HepG2 (cell line): ENCODE measurements around the gene ABHD3. TPM values are rescaled to one million over a fixed set of nuclear protein-coding genes. Genes with fewer than 3 reads are reported as not detected.

ENCODE experiments used
- ATAC-seq: fragments of 200-7000 bp; cut with Tn5 transposase; 3 replicates; pipeline ENCODE4 v1.9.1; 2020; ENCODE audit warnings: mild to moderate bottlenecking, moderate library complexity
- Bru-seq: library from RNA; stranded (reverse); fragments of 400-500 nt; gene quantifications from one replicate; lab custom pipeline; 2021; lab: Mats Ljungman, UMichigan
- BruChase-seq, 2 experiments: library from RNA; stranded (reverse); fragments of 400-500 nt; gene quantifications; one replicate each; lab custom pipeline; 2021; lab: Mats Ljungman, UMichigan
- BruUV-seq: library from RNA; stranded (reverse); fragments of 400-500 nt; replicated peaks from 2 replicates; lab custom pipeline; 2021; lab: Mats Ljungman, UMichigan
- CTCF ChIA-PET: fragments of 300-600 bp; formaldehyde crosslinking; extraction: SDS; loops from one replicate; lab custom pipeline; 2021; ENCODE audit warnings: low total read pairs, inconsistent platforms, low intra/inter-chr PET ratio; lab: Yijun Ruan, JAX
- POLR2A ChIA-PET: fragments of 350-600 bp; sonication (Branson Sonifier 250); formaldehyde crosslinking; loops from one replicate; lab custom pipeline; 2020; ENCODE audit warnings: antibody characterized with exemption, inconsistent platforms; lab: Yijun Ruan, JAX
- DNase-seq: peaks from one replicate; pipeline ENCODE4 v3.0.0-alpha.2; 2015; ENCODE audit warnings: low spot score
- FAIRE-seq: peaks from 3 replicates; lab custom pipeline; 2011; peaks lifted over from hg19 to GRCh38; lab: Jason Lieb, UNC
- H2AFZ ChIP-seq: one replicate; pipeline ENCODE4 v1.6.1; 2011; ENCODE audit warnings: low read length, inconsistent platforms
- H3K27ac ChIP-seq: fragments of 300-600 bp; 3 replicates; pipeline ENCODE4 v1.8.0; 2011; ENCODE audit warnings: mixed run types, mild to moderate bottlenecking, mixed read lengths, low read length, inconsistent platforms; ENCODE audit not compliant: insufficient read depth; ENCODE audit errors: extremely low read length
- H3K27me3 ChIP-seq, 2 experiments: fragments of 200-600 bp in 1 of 2; 2 replicates in 1 of 2; 3 replicates in 1 of 2; pipeline versions ENCODE4 v1.6.0 to v1.8.0; 2011; ENCODE audit warnings: low read length in 2 of 2, mild to moderate bottlenecking in 2 of 2, moderate library complexity in 2 of 2, inconsistent platforms in 1 of 2; ENCODE audit not compliant: insufficient read depth in 2 of 2, control insufficient read depth in 1 of 2
- H3K36me3 ChIP-seq, 2 experiments: fragments of 200-600 bp in 1 of 2; replicated peaks in 1 of 2; 2 replicates in 1 of 2; 3 replicates in 1 of 2; pipeline versions ENCODE4 v1.5.1 to v1.8.0; 2011; ENCODE audit warnings: low read length in 2 of 2, inconsistent platforms in 1 of 2; ENCODE audit not compliant: insufficient read depth in 2 of 2, control insufficient read depth in 1 of 2
- H3K4me1 ChIP-seq: 2 replicates; pipeline ENCODE4 v1.5.1; 2012; ENCODE audit warnings: low read length, inconsistent platforms; ENCODE audit not compliant: insufficient read depth
- H3K4me2 ChIP-seq: 2 replicates; pipeline ENCODE4 v1.6.0; 2011; ENCODE audit warnings: low read depth, low read length, inconsistent platforms
- H3K4me3 ChIP-seq, 3 experiments: fragments of 200-600 bp in 1 of 3; sonication (generic), shearing (Covaris generic) in 1 of 3; replicated peaks in 1 of 3; 2 replicates each; pipeline ENCODE4 v1.5.1; 2011 to 2016; ENCODE audit warnings: low read length in 3 of 3, inconsistent platforms in 2 of 3, low read depth in 2 of 3, mild to moderate bottlenecking in 2 of 3, control low read depth in 1 of 3, mixed read lengths in 1 of 3; ENCODE audit not compliant: insufficient read depth in 1 of 3
- H3K79me2 ChIP-seq: one replicate; pipeline ENCODE4 v1.6.1; 2011; ENCODE audit warnings: low read length, inconsistent platforms; ENCODE audit not compliant: insufficient read depth
- H3K9ac ChIP-seq: 2 replicates; pipeline ENCODE4 v1.6.0; 2011; ENCODE audit warnings: mild to moderate bottlenecking, low read depth, low read length, inconsistent platforms; ENCODE audit not compliant: insufficient read depth
- H3K9me3 ChIP-seq: 2 replicates; pipeline ENCODE4 v1.5.1; 2012; ENCODE audit warnings: mild to moderate bottlenecking, low read length
- H4K20me1 ChIP-seq: 2 replicates; pipeline ENCODE4 v1.6.0; 2011; ENCODE audit warnings: inconsistent platforms, mild to moderate bottlenecking, low read length, moderate library complexity; ENCODE audit not compliant: insufficient read depth
- ATF7-NPFF ChIP-seq: sonication (generic); formaldehyde crosslinking; IDR thresholded peaks from 2 replicates; pipeline ENCODE4 v1.8.1; 2023; ENCODE audit warnings: mild to moderate bottlenecking, low read depth, missing genetic modification reagents, moderate library complexity
- CSRNP1 ChIP-seq: sonication (generic); formaldehyde crosslinking; IDR thresholded peaks from 2 replicates; pipeline ENCODE4 v1.8.1; 2023; ENCODE audit warnings: mild to moderate bottlenecking, missing genetic modification reagents
- DR1 ChIP-seq: sonication (generic); formaldehyde crosslinking; IDR thresholded peaks from 2 replicates; pipeline ENCODE4 v1.8.0; 2021; ENCODE audit warnings: mild to moderate bottlenecking, missing genetic modification reagents, inconsistent platforms
- FOXO1 ChIP-seq: sonication (generic); formaldehyde crosslinking; IDR thresholded peaks from 2 replicates; pipeline ENCODE4 v1.4.0; 2020; ENCODE audit warnings: missing genetic modification reagents
- SALL2 ChIP-seq: sonication (generic); formaldehyde crosslinking; IDR thresholded peaks from 2 replicates; pipeline ENCODE4 v1.8.1; 2023; ENCODE audit warnings: mild to moderate bottlenecking, missing genetic modification reagents, inconsistent platforms
- SIX4 ChIP-seq: sonication (generic); formaldehyde crosslinking; IDR thresholded peaks from 2 replicates; pipeline ENCODE4 v1.4.0; 2020; ENCODE audit warnings: missing genetic modification reagents
- TERF1 ChIP-seq: sonication (generic); formaldehyde crosslinking; IDR thresholded peaks from 2 replicates; pipeline ENCODE4 v1.8.0; 2022; ENCODE audit warnings: mild to moderate bottlenecking, missing genetic modification reagents, moderate library complexity
- USF2 ChIP-seq, 2 experiments: sonication (generic) in 1 of 2; formaldehyde crosslinking in 1 of 2; IDR thresholded peaks; 2 replicates each; pipeline versions ENCODE4 v1.5.1 to v1.6.1; 2011 to 2020; ENCODE audit warnings: borderline replicate concordance in 1 of 2, low read depth in 1 of 2, low read length in 1 of 2, mild to moderate bottlenecking in 1 of 2, missing genetic modification reagents in 1 of 2, moderate library complexity in 1 of 2
- ZNF605 ChIP-seq: sonication (generic); formaldehyde crosslinking; IDR thresholded peaks from 2 replicates; pipeline ENCODE4 v1.8.0; 2022; ENCODE audit warnings: mild to moderate bottlenecking, missing genetic modification reagents
- ZNF607 ChIP-seq: sonication (generic); formaldehyde crosslinking; IDR thresholded peaks from 2 replicates; pipeline ENCODE4 v1.5.1; 2020; ENCODE audit warnings: missing genetic modification reagents, mild to moderate bottlenecking, borderline replicate concordance
- ZNF713 ChIP-seq: sonication (generic); formaldehyde crosslinking; IDR thresholded peaks from 2 replicates; pipeline ENCODE4 v1.4.0; 2020; ENCODE audit warnings: mild to moderate bottlenecking, missing genetic modification reagents
- WGBS: methylation state at CpG from one replicate; pipeline ENCODE4 v1.1.6; 2017; ENCODE audit warnings: low lambda C conversion rate; 5-methylcytosine and 5-hydroxymethylcytosine counted together
- in situ Hi-C: cut with HindIII; loops from 2 replicates; pipeline ENCODE4 v1.10.0; 2017; ENCODE audit warnings: low pct_unique_long_range_greater_than_20kb; ENCODE audit not compliant: extremely low pct_ligation_motif_present
- intact Hi-C: fragments of 100-400 bp; cut with micrococcal nuclease; formaldehyde crosslinking; loops from one replicate; pipeline ENCODE4 v1.10.0; 2022; ENCODE audit not compliant: unreplicated experiment
- long read RNA-seq, 2 experiments: library from RNA in 1 of 2; library from polyadenylated mRNA in 1 of 2; stranded (forward) in 1 of 2; unstranded in 1 of 2; transcript quantifications; one replicate each; pipeline ENCODE4 v2.0.0, GENCODE V29; 2019 to 2022
- polyA minus RNA-seq, 3 experiments: library from RNA; depleted of rRNA, polyadenylated mRNA; stranded (reverse); fragments of >200 nt; gene quantifications; 2 replicates each; pipeline ENCODE4 v1.2.3, GENCODE V29; 2011; ENCODE audit warnings: low replicate concordance in 1 of 3
- polyA plus RNA-seq, 8 experiments: library from polyadenylated mRNA; depleted of rRNA in 3 of 8; stranded (reverse) in 7 of 8; unstranded in 1 of 8; fragments of >200 nt; fragmentation: Illumina TruSeq in 4 of 8; extraction: Trizol in 4 of 8; gene quantifications; 2 replicates each; pipeline versions ENCODE4 v1.2.1 to v1.2.3, GENCODE V29; 2011 to 2016; ENCODE audit warnings: low read depth in 4 of 8, missing spikeins in 1 of 8, mixed read lengths in 1 of 8; ENCODE audit not compliant: insufficient read depth in 1 of 8
- total RNA-seq, 5 experiments: library from RNA; depleted of rRNA; stranded (reverse); fragments of >200 nt; fragmentation: Illumina TruSeq; extraction: Trizol; gene quantifications; 2 replicates each; pipeline ENCODE4 v1.2.3, GENCODE V29; 2016; ENCODE audit warnings: low read depth in 1 of 5

ABHD3 gene
- total RNA-seq (2016; rRNA removed; fragmentation: Illumina TruSeq; extraction: Trizol): 14.2 and 32.1 TPM in 2 replicates
- total RNA-seq (2016; cell fraction: cytosol; rRNA removed; fragmentation: Illumina TruSeq; extraction: Trizol; ENCODE audit: low read depth): 6.1 and 6.5 TPM in 2 replicates
- total RNA-seq (2016; cell fraction: insoluble cytoplasmic fraction; rRNA removed; fragmentation: Illumina TruSeq; extraction: Trizol): 12.7 and 32.7 TPM in 2 replicates
- 6.4 and 8.1 TPM in 2 replicates for total RNA-seq (2016; cell fraction: membrane; rRNA removed; fragmentation: Illumina TruSeq; extraction: Trizol)
- total RNA-seq (2016; cell fraction: nucleus; rRNA removed; fragmentation: Illumina TruSeq; extraction: Trizol): 44.8 and 49.9 TPM in 2 replicates
- polyA plus RNA-seq (2011; rRNA removed): 37.3 and 40.2 TPM in 2 replicates
- 17.9 and 27.7 TPM in 2 replicates for polyA plus RNA-seq (2011; cell fraction: cytosol; rRNA removed)
- 33.5 and 40.4 TPM in 2 replicates for polyA plus RNA-seq (2011; cell fraction: nucleus; rRNA removed)
- 28.3 and 31.8 TPM in 2 replicates for polyA plus RNA-seq (2012)
- polyA plus RNA-seq (2016; cell fraction: cytosol; fragmentation: Illumina TruSeq; extraction: Trizol; ENCODE audit: low read depth): 2.9 TPM in 2 replicates
- polyA plus RNA-seq (2016; cell fraction: insoluble cytoplasmic fraction; fragmentation: Illumina TruSeq; extraction: Trizol; ENCODE audit: low read depth): 14.3 and 16.5 TPM in 2 replicates
- polyA plus RNA-seq (2016; cell fraction: membrane; fragmentation: Illumina TruSeq; extraction: Trizol; ENCODE audit: low read depth): 3.8 and 5.3 TPM in 2 replicates
- 75.9 and 82.4 TPM in 2 replicates for polyA plus RNA-seq (2016; cell fraction: nucleus; fragmentation: Illumina TruSeq; extraction: Trizol; ENCODE audit: insufficient read depth, low read depth)
- polyA minus RNA-seq (2011; rRNA and poly(A)+ RNA removed; ENCODE audit: low replicate concordance): 15.6 and 65.9 TPM in 2 replicates
- 12.3 and 20.1 TPM in 2 replicates for polyA minus RNA-seq (2011; cell fraction: cytosol; rRNA and poly(A)+ RNA removed)
- 36.6 and 51.0 TPM in 2 replicates for polyA minus RNA-seq (2011; cell fraction: nucleus; rRNA and poly(A)+ RNA removed)
- percentile 73 among the genes with signal in this experiment for Bru-seq, nascent RNA
- percentile 77 among the genes with signal in this experiment for BruChase-seq, experiment 1, labeled RNA remaining after a 6-hour chase
- percentile 79 among the genes with signal in this experiment for BruChase-seq, experiment 2, labeled RNA remaining after a 2-hour chase
- long read RNA-seq, experiment 1, transcript ABHD3-201 (9 exons, 2,064 nt): major isoform, 35 of 52 reads
- long read RNA-seq, experiment 1, partial matches to known transcripts: 7 of 52 reads
- long read RNA-seq, experiment 1, other reads (novel, unspliced or antisense): 10 of 52 reads
- long read RNA-seq, experiment 2, transcript ABHD3-201 (9 exons, 2,064 nt): major isoform, 7 of 22 reads
- long read RNA-seq, experiment 2, partial matches to known transcripts: 1 of 22 reads
- long read RNA-seq, experiment 2, other reads (novel, unspliced or antisense): 14 of 22 reads

GRCh38 chr18:21704603-21705364 is at the start of gene ABHD3:
ABHD3 (minus strand) TSS chr18:21704774; CDS start chr18:21704665, 109 bp downstream.
- Histone ChIP-seq H2AFZ (peak within 1 kb of the TSS; percentile 56), H3K27me3 (no peaks in the 10 kb centered on the region), H4K20me1 (no peaks in the 10 kb centered on the region), H3K4me1 (peaks cover 44% of the 10 kb centered on the region), H3K9me3 (no peaks in the 10 kb centered on the region), H3K9ac (peak within 1 kb of the TSS; percentile 90), H3K4me2 (peak within 1 kb of the TSS; percentile 86), H3K79me2 (peaks cover 12% of the 10 kb centered on the region), H3K27ac (peak within 1 kb of the TSS; percentile 89), H3K4me3 (peak within 1 kb of the TSS; percentile 76 to 90 (median 85)), H3K36me3 (peaks cover 2 to 8% of the 10 kb centered on the region in 2 experiments; a peak in 2 of 5 replicates)
- FAIRE-seq (no peak), ATAC-seq (peak; percentile 98), DNase-seq (peak; percentile 78)
- no TSS peak for BruUV-seq
- ChIA-PET POLR2A (interaction anchor here (0.9 to 1.6 kb wide), 10 partner anchors 11 to 104 kb away, joined by 3 to 17 read pairs (median 6); partner anchors contain the start of genes ESCO1, MIB1 and SNRPD1), CTCF (no interaction called here)
- in situ Hi-C loops: no loop called here
- WGBS: 59% methylated on average over 4 of the region's 60 CpGs
- intact Hi-C loops: loop anchor here (2.0 to 5.0 kb wide), 2 partner anchors 36 to 92 kb away; partner anchors contain the start of genes MIB1 and SNRPD1
- TF ChIP-seq CSRNP1 (CRISPR knock-in tag) (no peak), FOXO1 (CRISPR knock-in tag) (no peak; the same call in 1 of the 2 replicates), SALL2 (CRISPR knock-in tag) (0 out of 2 replicates have a peak, but pooled peaks have one; percentile 70), ZNF607 (CRISPR knock-in tag) (peak; percentile 91), TERF1 (CRISPR knock-in tag) (no peak), ATF7-NPFF (peak; percentile 31; the same call in 1 of the 2 replicates), ZNF605 (CRISPR knock-in tag) (peak; percentile 38; the same call in 1 of the 2 replicates), ZNF713 (CRISPR knock-in tag) (no peak; the same call in 1 of the 2 replicates), USF2 (IDR thresholded peaks at IDR 0.05; ENCODE audit: low read depth, low read length) (no peak), USF2 (CRISPR knock-in tag; IDR thresholded peaks at IDR 0.05; ENCODE audit: borderline replicate concordance) (no peak), SIX4 (CRISPR knock-in tag) (no peak), DR1 (CRISPR knock-in tag) (no peak)
